Measurements from ENCODE around the gene PIM2.

The PIM2 gene

DNA sequence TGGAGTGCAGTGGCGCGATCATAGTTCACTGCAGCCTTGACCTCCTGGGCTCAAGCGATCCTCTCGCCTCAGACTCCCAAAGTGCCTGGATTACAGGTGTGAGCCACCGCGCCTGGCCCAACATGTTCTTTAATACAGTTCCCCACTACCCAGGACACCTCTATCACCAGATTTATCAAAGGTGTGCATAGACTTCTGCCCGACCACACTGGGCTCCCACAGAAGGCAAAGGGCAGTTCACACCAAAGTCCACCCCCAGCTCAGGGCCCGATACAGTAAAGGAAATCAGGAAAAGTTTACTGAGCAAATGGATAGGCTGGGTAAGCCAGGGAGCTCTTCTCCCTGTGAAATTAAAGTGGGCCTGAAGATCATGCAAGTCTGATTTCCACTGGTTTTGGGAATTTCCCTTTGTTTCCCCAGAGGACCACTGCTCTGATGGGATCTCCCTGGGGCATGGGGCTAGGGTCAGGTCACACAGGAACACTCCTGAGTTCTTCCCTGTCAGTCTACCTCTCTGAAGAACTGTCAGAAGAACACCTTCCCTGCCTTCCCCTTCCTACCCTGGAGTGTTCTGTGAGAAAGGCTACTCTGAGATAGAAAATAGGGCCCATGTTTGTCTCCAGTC lies 17.7 kb upstream of the PIM2 start:
- in situ Hi-C loops (cut with MboI; ENCODE audit: low sequenced_read_pairs), result no loop called here

DNA sequence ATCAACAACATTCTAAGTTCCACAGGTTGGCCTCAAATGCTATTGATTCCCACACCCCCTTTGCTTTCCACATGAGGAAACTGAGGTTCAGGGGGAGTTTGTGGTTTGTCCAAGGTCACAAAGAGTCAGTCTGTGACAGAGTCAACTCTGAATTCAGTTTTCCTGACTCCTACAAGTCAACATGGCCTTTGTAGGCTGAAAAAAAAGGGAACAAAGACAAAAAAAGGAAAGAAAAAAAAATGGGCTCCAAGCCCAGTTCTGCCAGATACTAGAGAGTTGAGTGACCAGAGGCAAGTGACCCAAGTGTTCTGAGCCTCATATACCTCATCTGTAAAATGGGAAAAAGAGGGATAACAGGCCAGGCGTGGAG lies 16.5 kb upstream of the PIM2 start:
- in situ Hi-C loops (cut with MboI; ENCODE audit: low sequenced_read_pairs), result no loop called here

GRCh38 chrX:48934581-48935300 lies 15.9 kb upstream of the PIM2 start:
- in situ Hi-C loops (cut with MboI; ENCODE audit: low sequenced_read_pairs), result no loop called here

- in situ Hi-C loops (cut with MboI; ENCODE audit: low sequenced_read_pairs), result no loop called here
Observed at GRCh38 chrX:48933757-48934156, 14.9 kb upstream of the PIM2 start.

DNA sequence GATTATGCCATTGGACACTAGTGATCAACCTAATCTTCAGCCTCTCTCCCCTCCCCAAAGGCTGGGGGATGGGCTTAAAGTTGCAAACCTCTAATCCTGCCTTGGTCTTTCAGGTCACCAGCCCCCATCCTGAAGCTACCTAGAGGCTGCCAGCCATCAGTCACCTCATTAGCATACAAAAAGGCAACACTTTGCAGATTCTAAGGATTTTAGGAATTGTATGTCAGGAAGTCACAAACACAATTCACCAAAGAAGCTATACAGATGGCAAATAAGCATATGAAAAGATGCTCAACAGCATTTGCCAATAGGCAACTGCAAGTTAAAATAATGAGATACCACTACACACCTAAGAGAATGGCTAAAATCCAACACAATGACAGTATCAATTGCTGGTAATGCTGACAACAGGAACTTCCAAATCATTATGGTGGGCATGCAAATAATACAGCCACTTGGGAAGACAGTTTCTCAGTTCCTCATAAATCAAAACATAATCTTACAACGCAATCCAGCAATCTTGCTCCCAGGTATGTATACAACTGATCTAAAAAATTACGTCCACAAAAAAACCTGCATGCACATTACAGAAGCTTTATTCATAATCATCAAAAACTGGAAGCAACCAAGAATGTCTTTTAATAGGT lies 9.0 kb upstream of the PIM2 start:
- in situ Hi-C loops (cut with MboI; ENCODE audit: low sequenced_read_pairs), result no loop called here

GRCh38 chrX:48927123-48927522 lies 8.3 kb upstream of the PIM2 start:
- in situ Hi-C loops (cut with MboI; ENCODE audit: low sequenced_read_pairs), result no loop called here

GRCh38 chrX:48924270-48924669 lies 5.4 kb upstream of the PIM2 start:
- in situ Hi-C loops (cut with MboI; ENCODE audit: low sequenced_read_pairs), result no loop called here

DNA sequence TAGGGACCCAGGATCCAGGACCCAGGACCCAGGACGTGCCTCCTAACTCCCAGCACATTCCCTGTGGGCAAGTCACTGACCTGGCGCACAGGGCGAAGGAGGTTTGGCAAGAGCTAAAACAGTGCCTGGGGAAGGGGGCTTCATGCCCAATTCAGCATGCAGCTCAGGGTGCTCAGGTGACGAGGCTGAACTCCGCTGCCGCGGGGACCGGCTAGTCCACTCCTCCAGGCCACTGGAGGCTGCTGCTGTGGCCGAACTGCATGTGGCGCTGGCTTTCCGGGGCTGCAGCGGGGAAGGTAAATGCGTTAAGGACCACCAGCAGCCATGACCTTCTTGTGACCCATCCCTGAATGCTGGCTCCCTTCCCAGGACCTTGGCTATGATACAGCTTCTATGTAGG lies 4.9 kb upstream of the PIM2 start:
- in situ Hi-C loops (cut with MboI; ENCODE audit: low sequenced_read_pairs), result no loop called here

DNA sequence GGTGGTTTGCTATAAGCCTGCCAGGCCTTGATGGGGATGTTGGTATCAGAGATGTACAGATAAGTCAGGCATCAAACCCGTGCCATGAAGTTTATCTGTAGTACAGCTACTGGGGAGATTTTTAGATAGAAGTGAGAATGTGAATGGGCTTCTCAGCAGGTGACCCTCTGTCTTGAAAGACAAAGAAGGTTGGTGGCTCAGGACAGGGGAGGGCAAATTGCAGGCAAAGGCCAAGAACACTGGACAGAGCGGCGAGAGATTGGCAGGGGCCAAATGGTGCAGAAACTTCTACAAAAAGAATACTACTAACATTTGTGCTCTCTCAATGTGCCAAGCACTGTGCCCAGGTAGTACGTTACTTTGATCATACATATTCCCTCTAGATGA lies 1.9 kb upstream of the PIM2 start:
- in situ Hi-C loops (cut with MboI; ENCODE audit: low sequenced_read_pairs), result no loop called here

DNA sequence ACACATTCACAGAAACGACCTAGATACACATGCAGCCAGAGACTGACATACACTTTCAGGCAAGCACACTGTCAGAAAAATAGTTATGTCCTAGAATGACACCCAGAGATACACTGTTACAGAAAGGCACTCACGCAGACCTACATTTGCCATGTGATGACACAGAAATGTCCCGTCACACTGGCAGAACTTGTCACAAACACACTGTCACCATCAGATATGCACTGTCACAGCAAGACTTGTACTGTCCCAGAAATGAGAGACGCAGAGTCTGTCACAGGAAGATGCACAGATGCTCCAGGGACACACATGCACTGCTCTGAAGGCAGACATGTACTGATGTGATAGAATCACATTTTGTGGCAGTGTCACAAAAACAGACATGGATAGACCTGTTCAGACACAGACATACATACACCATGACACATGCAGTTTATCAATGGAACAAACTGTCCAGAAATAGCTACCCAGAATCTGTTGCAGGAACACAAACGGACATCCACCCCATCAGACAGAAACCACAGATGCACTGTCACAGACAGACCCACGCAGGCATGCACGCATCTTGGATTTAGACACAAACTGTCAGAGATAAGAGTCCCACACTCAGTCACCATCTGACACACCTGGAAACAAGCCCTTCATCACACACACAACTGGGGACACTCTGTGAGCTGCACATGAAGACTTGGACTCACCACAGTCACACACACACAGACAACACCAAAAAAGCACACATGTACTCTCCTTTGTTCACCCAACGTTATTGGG lies 1.3 kb upstream of the PIM2 start:
- in situ Hi-C loops (cut with MboI; ENCODE audit: low sequenced_read_pairs), result no loop called here

GRCh38 chrX:48919360-48919841 lies 577 bp upstream of the PIM2 start:
- in situ Hi-C loops (cut with MboI; ENCODE audit: low sequenced_read_pairs), result no loop called here

GRCh38 chrX:48918301-48918642 lies 552 bp downstream of the PIM2 start:
- in situ Hi-C loops (cut with MboI; ENCODE audit: low sequenced_read_pairs), result no loop called here

DNA sequence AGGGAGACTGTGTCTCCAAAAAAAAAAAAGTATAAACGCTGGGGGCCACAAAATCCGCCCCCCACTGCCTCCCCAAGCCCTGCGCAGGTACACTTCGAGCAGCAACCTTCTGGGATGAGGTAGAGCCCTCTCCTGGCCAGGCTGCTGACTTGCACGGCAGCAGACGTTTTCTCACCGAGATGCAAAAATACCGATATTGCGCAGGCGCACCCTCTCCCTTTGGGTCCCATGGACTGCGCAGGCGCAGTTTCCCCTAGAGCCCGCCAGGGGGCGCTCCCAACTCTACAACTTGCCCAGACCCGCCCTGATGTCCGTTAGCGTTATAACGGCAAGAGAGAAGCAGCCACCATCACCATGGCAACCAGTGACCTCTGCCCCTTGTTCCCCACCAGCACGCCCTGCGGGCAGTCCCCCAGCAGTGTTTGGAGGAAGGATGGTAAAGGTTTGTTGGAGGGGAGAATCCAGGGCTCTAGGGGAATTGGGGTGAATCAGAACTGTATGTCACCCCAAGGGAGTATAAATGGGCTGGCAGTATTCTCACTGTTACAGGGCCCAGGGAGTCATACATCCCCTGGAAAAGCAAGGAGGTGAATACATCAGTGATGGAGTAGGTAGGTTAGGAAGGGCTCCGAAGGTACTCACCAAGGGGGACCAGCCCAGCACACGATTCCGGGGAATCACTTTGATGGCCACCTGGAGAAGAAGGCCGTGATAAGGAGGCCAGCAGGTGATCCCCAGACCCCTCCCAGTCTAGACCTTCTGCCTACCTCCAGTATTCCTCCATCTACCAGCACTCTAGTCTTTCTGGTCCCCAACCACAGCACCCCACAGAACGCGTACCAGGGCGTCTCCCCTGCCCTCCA lies 1.5 kb downstream of the PIM2 start:
- in situ Hi-C loops (cut with MboI; ENCODE audit: low sequenced_read_pairs), result no loop called here

DNA sequence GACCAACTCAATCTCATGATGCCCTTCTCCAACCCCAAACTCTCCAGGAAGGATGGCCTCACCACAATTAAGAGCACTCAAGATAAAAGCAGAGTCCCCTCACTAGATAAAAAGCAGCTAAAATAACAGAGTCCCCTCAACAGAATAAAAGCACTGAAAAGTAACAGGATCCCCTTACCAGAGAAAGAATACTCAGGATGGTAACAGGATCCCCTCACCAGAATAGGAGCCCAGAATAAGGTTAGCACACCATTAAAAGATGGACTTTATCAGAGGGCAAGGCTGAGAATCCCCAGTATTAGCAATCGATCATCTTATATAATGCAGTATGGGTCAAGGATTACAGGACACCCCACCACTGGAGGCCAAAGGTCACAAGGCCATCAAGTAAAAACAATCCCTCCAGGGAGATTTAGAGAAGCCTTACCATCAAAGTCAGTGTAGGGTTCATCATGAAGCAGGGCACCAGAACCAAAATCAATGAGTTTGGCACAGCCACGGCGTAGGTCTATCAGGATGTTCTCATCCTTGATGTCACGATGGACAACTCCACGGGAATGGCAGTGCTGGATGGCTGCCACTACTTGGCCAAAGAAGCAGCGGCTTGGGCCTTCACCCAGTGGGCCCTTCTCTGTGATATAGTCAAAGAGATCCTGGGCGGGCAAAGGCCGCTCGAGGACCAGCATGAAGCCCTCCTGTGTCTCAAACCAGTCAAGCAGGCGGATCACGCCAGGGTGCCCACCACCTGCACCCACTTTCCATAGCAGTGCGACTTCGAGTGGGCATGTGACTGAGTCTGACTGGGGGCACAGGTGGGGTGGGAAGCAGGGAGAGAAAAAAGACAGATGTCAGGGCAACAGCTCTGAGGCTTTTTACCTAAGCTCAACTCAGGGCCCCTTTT lies 4.0 kb downstream of the PIM2 start:
- in situ Hi-C loops (cut with MboI; ENCODE audit: low sequenced_read_pairs), result no loop called here

- in situ Hi-C loops (cut with MboI; ENCODE audit: low sequenced_read_pairs), result no loop called here
Observed at GRCh38 chrX:48913605-48914366, 5.0 kb downstream of the PIM2 start.

DNA sequence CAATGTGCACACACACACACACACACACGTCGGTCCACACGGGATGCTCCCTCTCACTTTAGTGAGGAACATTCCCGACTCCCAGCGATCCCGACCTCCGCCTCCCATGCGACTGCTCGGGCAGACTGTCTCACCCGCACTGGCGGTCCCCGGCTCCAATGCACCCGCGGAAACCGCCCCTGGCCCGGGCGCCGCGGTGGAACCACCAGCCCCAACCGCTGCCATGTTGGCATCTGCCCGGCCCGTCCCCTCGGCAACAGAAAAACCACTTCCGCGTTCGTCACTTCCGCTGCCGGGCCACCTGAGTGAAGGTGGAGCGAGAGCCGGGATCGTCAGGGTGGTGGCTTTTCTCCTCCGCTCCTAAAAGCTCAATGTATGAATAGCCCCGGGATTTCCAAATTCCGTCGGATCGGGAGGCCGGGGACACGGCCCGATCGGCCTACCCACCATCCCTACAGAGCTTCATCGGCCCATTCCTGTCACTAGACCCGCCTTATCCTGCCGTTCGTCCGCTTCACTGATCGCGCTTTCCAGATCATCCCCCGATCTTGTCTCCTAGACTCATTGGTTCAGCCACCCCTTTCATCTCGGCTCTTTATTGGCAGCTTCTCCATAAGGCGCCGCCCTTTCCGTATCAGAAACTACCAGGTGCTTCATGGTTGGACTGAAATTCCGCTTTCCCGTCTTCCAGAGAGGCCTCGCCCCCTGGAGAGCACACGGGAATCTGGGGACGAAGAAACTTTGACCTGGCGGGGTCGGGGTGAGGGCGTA lies 7.2 kb downstream of the PIM2 start, which contains the start of gene SLC35A2:
Gene SLC35A2 (minus strand): TSS at position 235 of the 771 bp plus-strand sequence. CDS start 10 bp downstream, at position 225.
- in situ Hi-C loops (cut with MboI; ENCODE audit: low sequenced_read_pairs), result no loop called here

DNA sequence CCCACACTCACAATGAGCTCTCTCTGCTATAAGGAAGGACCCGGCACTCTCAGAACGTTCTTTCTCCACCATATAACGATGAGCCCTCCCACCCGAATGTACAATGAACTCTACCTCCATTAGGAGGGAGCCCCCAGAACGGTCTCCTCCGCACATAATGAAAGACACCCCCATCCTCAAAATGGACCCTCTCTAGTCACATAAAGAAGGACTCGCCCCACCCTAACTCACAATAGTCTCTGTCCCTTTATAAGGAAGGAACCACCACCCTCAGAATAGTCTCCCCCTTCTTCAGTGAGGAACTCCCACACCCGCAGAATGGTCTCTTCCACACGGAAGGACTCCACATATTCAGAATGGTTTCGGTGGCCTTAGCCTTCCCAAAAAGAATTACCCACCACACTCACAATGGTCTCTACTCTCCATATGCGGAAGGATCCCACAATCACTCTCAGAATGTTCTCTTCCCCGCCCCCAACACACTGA lies 7.9 kb downstream of the PIM2 start:
- in situ Hi-C loops (cut with MboI; ENCODE audit: low sequenced_read_pairs), result no loop called here

All from HL-60/S4 (cell line).